Measurements from ENCODE around the gene CUX1. TPM values are rescaled to one million over a fixed set of nuclear protein-coding genes. Genes with fewer than 3 reads are reported as not detected.
A peak's percentile ranks its signal among the peaks of the same experiment; 100 is the strongest.

Gene CUX1
- total RNA-seq, 1 experiment from 2014 or later: 53.5 TPM

DNA sequence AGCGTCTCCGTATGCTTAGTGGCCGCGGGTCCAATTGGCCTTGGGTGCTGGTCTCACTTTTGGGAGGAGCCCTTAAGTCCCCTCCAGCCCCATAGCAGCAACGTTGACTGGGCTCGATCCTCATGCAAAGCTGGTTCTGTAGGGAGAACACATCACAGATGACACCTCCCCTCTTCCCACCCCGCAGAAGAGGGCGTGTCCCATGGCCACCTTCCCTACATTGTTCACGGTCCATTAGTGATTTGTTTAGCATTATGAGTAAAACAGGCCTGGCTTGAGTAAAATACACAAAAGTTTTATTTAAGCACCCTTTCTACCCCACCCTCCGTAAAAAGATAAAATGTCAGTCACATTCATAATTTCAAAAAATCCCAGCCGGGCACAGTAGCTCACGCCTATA lies 380.2 kb downstream of the CUX1 start:
- Histone ChIP-seq H2BK20ac (ENCODE audit: low read depth, low read length, poor library complexity, severe bottlenecking) (no peak overlapping the region), H3K4ac (ENCODE audit: low read depth, low read length) (no peak overlapping the region), H3K27me3 (ENCODE audit: insufficient read depth, low read length) (no peaks in the 10 kb centered on the region), H2BK12ac (ENCODE audit: insufficient read length, low read depth, low read length) (no peak overlapping the region), H2AFZ (ENCODE audit: low read length) (no peak overlapping the region), H2BK15ac (ENCODE audit: low read depth, low read length) (no peak overlapping the region), H3K79me1 (ENCODE audit: insufficient read depth, low read depth, low read length, poor library complexity, severe bottlenecking) (no peaks in the 10 kb centered on the region), H2AK5ac (ENCODE audit: insufficient read length, low read length) (no peak overlapping the region), H3K4me1 (ENCODE audit: insufficient read depth, low read length) (no peaks in the 10 kb centered on the region), H4K5ac (ENCODE audit: insufficient read length, low read depth, low read length) (no peak overlapping the region), H3K9me3 (ENCODE audit: control insufficient read depth, low read depth, low read length) (no peaks in the 10 kb centered on the region), H3K79me2 (ENCODE audit: insufficient read depth, low read length) (no peaks in the 10 kb centered on the region), H3K14ac (ENCODE audit: insufficient read depth, low read length) (no peak overlapping the region), H3K23me2 (ENCODE audit: insufficient read length, low read depth, low read length, poor library complexity, severe bottlenecking) (no peaks in the 10 kb centered on the region), H4K8ac (replicated peaks; ENCODE audit: insufficient read length, low read depth, low read length) (no peak overlapping the region), H3T11ph (ENCODE audit: low read length) (no peak overlapping the region), H3K9ac (ENCODE audit: extremely low read depth, insufficient read length, low read length) (no peak overlapping the region), H3K27ac (ENCODE audit: insufficient read length, low read depth, low read length) (no peak overlapping the region), H3K4me2 (ENCODE audit: insufficient read depth, insufficient read length, low read length) (no peak overlapping the region), H3K23ac (ENCODE audit: insufficient read length, low read depth, low read length) (no peak overlapping the region), H3K18ac (ENCODE audit: insufficient read length, low read depth, low read length) (no peak overlapping the region), H4K91ac (ENCODE audit: insufficient read length, low read depth, low read length) (no peak overlapping the region), H2BK120ac (ENCODE audit: low read depth, low read length, poor library complexity, severe bottlenecking) (no peak overlapping the region), H3K56ac (ENCODE audit: insufficient read length, low read depth, low read length) (no peak overlapping the region), H2BK5ac (ENCODE audit: insufficient read length, low read length) (no peak overlapping the region), H4K20me1 (ENCODE audit: control insufficient read depth, insufficient read depth, insufficient read length) (no peaks in the 10 kb centered on the region)
- no CpG with 5 or more reads among the region's 12 CpGs for WGBS (ENCODE audit: extremely low coverage, insufficient read length, low lambda C conversion rate)
- DNase-seq: no peak
- Mint-ChIP-seq H3K4me1 (no peaks in the 10 kb centered on the region), H3K4me3 (no peak overlapping the region), H3K27me3 (ENCODE audit: low read depth) (no peaks in the 10 kb centered on the region), H3K36me3 (ENCODE audit: insufficient read depth in 1 of 3, low read depth in 3 of 3) (peaks cover 22 to 88% (median 74%) of the 10 kb centered on the region in 3 experiments), H3K27ac (peak overlapping the region in 2 of 3 experiments; percentile 50 to 54; a peak in 1 of 7 replicates), H3K9me3 (no peaks in the 10 kb centered on the region)
- TF ChIP-seq, protein P1, sequence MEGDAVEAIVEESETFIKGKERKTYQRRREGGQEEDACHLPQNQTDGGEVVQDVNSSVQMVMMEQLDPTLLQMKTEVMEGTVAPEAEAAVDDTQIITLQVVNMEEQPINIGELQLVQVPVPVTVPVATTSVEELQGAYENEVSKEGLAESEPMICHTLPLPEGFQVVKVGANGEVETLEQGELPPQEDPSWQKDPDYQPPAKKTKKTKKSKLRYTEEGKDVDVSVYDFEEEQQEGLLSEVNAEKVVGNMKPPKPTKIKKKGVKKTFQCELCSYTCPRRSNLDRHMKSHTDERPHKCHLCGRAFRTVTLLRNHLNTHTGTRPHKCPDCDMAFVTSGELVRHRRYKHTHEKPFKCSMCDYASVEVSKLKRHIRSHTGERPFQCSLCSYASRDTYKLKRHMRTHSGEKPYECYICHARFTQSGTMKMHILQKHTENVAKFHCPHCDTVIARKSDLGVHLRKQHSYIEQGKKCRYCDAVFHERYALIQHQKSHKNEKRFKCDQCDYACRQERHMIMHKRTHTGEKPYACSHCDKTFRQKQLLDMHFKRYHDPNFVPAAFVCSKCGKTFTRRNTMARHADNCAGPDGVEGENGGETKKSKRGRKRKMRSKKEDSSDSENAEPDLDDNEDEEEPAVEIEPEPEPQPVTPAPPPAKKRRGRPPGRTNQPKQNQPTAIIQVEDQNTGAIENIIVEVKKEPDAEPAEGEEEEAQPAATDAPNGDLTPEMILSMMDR (conservative IDR thresholded peaks at IDR 0.05): no peak

Data from H9 (cell line).